Activated CD4-positive, alpha-beta T cell treated with anti-CD3 and anti-CD28 coated beads, Interleukin-2, amount 50 U/mL, for 4 hours (primary cell): ENCODE data around the gene ZCCHC2.

Experiments used
- DNase-seq, 2 experiments: peaks; one replicate each; pipeline ENCODE4 v3.0.0-alpha.2; 2020

Gene ZCCHC2

GRCh38 chr18:62610701-62611411 lies 88.0 kb downstream of the ZCCHC2 start:
- DNase-seq: no peak

DNA sequence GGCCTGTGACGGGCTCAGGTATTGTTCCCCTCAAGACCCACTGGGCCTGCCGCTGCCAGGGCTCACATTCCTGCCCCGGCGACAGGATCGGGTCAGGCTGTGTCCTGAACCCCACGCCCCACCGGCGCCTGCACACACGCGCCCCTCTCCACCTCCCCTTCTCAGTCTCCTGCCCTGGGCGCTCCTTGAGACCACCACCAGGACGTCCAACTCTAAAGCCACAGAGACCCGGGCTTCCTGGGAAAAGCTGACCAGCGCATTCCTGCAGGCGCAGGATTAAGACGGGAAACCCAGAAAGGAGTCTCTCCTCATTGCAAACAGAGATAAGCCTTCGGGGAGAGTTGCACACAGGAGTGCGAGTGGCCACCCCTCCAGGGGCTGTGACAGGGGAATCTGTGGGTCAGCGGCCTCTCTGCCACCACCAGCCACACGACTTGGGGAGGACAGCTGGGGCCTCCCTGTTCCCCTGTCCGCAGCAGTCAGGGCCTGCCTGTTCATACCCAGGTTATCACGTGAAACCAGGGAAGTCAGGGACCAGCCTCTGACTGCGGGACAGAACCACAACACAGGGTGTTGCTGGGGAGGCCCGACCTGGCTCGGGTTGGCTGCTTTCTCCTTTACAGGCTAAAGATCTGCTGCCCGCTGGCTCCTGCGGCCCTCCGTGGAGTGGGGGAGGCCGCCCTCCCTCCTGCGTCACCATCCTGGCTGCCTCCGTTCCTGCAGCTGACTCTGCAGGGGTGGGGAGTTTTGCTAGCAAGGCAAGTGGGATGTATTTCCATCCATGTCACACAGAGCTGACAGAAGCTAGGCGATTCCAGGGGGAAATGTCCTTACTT lies 88.8 kb downstream of the ZCCHC2 start:
- no peak for DNase-seq

DNA sequence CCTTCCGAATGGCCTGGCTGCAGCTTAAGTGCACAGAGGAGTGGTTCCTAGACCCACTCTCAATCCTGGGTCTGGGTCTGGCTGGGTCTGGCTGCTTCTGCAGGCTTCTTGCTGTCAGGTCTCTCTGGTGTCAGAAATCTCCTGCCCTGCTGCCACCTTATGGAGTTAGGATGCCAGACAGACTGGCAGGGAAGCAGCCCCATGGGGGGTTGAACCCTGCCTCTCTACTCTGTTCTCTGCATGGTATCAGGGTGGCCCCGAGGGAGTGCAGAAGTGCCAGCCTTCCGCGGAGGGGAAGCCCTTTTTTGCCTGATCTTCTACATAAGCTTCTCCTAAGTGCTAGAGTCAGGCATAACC lies 89.4 kb downstream of the ZCCHC2 start:
- DNase-seq: no peak

DNA sequence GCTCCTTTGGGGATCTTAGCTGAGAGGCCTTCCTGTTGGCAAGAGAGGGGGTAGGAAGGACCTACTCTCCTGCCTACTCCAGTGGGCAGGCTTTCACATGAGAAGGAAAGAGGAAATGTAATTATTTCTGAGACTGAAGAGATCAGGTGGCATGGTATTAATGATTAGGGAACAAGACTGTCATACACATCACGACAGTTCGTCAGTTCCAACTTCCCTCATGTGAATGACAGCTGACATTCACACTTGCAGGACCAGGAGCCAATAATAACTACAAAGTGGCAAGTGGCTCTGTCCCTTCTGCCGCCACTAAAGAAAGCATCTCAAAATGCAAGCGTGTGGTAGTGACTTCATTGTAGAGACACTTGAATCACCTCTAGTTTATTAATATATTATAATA lies 90.0 kb downstream of the ZCCHC2 start:
- no peak for DNase-seq

DNA sequence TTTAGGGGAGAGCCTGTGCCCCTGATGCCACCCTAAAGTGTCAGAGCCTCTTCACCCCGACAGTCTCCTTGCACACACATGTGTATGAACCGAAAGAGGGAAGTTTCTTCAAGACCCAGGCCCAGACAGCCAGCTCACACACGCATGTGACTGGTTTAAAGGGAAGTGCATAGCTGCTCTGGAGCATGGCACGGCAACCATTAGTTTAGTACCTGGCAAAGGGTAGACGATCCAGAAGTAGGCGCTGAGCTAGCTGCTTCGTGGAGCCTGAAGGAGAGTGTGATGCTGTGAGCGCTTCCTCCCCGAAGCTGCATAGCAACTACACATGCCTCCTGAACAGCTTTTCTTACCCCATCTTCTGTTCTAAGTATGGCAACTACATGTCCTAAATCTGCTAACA lies 91.7 kb downstream of the ZCCHC2 start:
- DNase-seq: no peak

- no peak for DNase-seq
These were observed 93.5 kb downstream of the ZCCHC2 start for GRCh38 chr18:62616331-62616805.

GRCh38 chr18:62617793-62618591 lies 95.2 kb downstream of the ZCCHC2 start:
- no peak for DNase-seq

- DNase-seq: no peak
These were observed 95.9 kb downstream of the ZCCHC2 start for GRCh38 chr18:62618735-62619134.

GRCh38 chr18:62621546-62621945 lies 98.7 kb downstream of the ZCCHC2 start:
- DNase-seq: no peak

DNA sequence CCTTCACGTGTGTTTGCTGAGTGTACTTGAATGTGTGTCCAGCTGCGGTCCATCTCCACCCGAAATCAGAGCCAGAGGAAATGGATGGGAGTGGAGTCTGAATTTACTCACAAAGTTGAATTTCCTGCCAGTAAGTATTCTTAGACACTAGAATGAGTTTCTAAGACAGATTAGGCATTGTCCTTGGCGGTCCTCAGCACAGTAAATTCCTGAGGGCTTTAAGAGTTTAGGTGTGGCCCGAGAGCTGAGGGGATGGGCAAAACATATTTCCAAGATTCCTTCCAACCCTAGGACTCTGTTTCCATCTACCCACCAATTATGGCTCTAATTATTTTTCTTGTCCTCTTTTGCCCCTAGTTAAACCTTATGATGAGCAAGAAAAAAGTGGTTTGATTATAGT lies 102.2 kb downstream of the ZCCHC2 start:
- DNase-seq: no peak
